AG10803 (cell line): Measurements from ENCODE around the gene FCAMR.

Source experiments
- DNase-seq: peaks from one replicate; pipeline ENCODE4 v3.0.0; 2010; ENCODE audit warnings: low read depth
- H3K4me3 ChIP-seq: 2 replicates; pipeline ENCODE4 v1.5.1; 2011; ENCODE audit warnings: mild to moderate bottlenecking, low read length, control low read depth
- CTCF ChIP-seq: conservative IDR thresholded peaks from 2 replicates; pipeline ENCODE4 v1.5.1; 2011; ENCODE audit warnings: mild to moderate bottlenecking, low read length, control low read depth, inconsistent platforms

Gene FCAMR

GRCh38 chr1:206970446-206970845 lies at the start of gene FCAMR:
FCAMR (minus strand) TSS chr1:206970460; CDS start chr1:206970125, 335 bp downstream.
- no peak for TF ChIP-seq CTCF
- no peak for DNase-seq
- no peak within 1 kb of the TSS for H3K4me3 ChIP-seq

GRCh38 chr1:207019661-207020060 lies 49.4 kb upstream of the FCAMR start:
- DNase-seq: no peak
- TF ChIP-seq CTCF: no peak
- H3K4me3 ChIP-seq: no peak overlapping the region

- TF ChIP-seq CTCF: no peak
- DNase-seq: no peak
Observed at GRCh38 chr1:207019161-207019560, 48.9 kb upstream of the FCAMR start.

GRCh38 chr1:207018707-207019106 lies 48.4 kb upstream of the FCAMR start:
- no peak for TF ChIP-seq CTCF
- no peak overlapping the region for H3K4me3 ChIP-seq
- no peak for DNase-seq

More at GRCh38 chr1:207019161-207019560, 48.9 kb upstream of the FCAMR start:
- no peak overlapping the region for H3K4me3 ChIP-seq

- DNase-seq: no peak
- no peak for TF ChIP-seq CTCF
- H3K4me3 ChIP-seq: no peak overlapping the region
Observed at GRCh38 chr1:207017615-207018559, 47.6 kb upstream of the FCAMR start.

- no peak for TF ChIP-seq CTCF
- H3K4me3 ChIP-seq: no peak overlapping the region
- DNase-seq: no peak
Observed at GRCh38 chr1:207015791-207016190, 45.5 kb upstream of the FCAMR start.

GRCh38 chr1:207014728-207015127 lies 44.5 kb upstream of the FCAMR start:
- no peak for TF ChIP-seq CTCF
- DNase-seq: no peak
- no peak overlapping the region for H3K4me3 ChIP-seq
